ENCODE measurements around the gene PEX16.

PEX16 gene

GRCh38 chr11:45930951-45931570 lies 13.4 kb upstream of the PEX16 start:
- FAIRE-seq, result no peak

GRCh38 chr11:45930031-45930794 lies 12.5 kb upstream of the PEX16 start:
- no peak for FAIRE-seq

- FAIRE-seq, result no peak
Measured at GRCh38 chr11:45929486-45930030, 11.9 kb upstream of the PEX16 start.

GRCh38 chr11:45928535-45929215 lies 11.0 kb upstream of the PEX16 start:
- no peak for FAIRE-seq

- FAIRE-seq, result no peak
Measured at GRCh38 chr11:45927684-45928413, 10.2 kb upstream of the PEX16 start.

- no peak for FAIRE-seq
Measured at GRCh38 chr11:45927332-45927683, 9.6 kb upstream of the PEX16 start.

GRCh38 chr11:45926536-45927331 lies 9.1 kb upstream of the PEX16 start:
- FAIRE-seq, result no peak

- FAIRE-seq, result no peak
Measured at GRCh38 chr11:45926001-45926401, 8.3 kb upstream of the PEX16 start.

GRCh38 chr11:45925550-45925949 lies 7.9 kb upstream of the PEX16 start:
- FAIRE-seq, result no peak

- FAIRE-seq, result no peak
Measured at GRCh38 chr11:45924927-45925326, 7.2 kb upstream of the PEX16 start.

- FAIRE-seq, result no peak
Measured at GRCh38 chr11:45924036-45924915, 6.6 kb upstream of the PEX16 start.

GRCh38 chr11:45922425-45923082 lies 4.9 kb upstream of the PEX16 start, which contains the start of gene LARGE2:
Gene LARGE2, plus strand, starts transcription at chr11:45922656. Its CDS starts 227 bp downstream, at chr11:45922883.
- FAIRE-seq, result no peak

GRCh38 chr11:45921561-45922424 lies 4.1 kb upstream of the PEX16 start:
- FAIRE-seq, result no peak

- no peak for FAIRE-seq
Measured at GRCh38 chr11:45920531-45921477, 3.1 kb upstream of the PEX16 start.

- FAIRE-seq, result no peak
Measured at GRCh38 chr11:45919806-45920530, 2.3 kb upstream of the PEX16 start.

- no peak for FAIRE-seq
Measured at GRCh38 chr11:45918962-45919675, 1.4 kb upstream of the PEX16 start.
